Epithelial cell of proximal tubule (primary cell): ENCODE data around the gene ATOSA. TPM values are rescaled to one million over a fixed set of nuclear protein-coding genes. Genes with fewer than 3 reads are reported as not detected.

Source experiments
- DNase-seq: peaks from one replicate; pipeline ENCODE4 v3.0.0-alpha.2; 2011; ENCODE audit warnings: low read depth
- H3K4me3 ChIP-seq: 2 replicates; pipeline ENCODE4 v1.5.1; 2011; ENCODE audit warnings: low read depth, mild to moderate bottlenecking, low read length
- CTCF ChIP-seq: conservative IDR thresholded peaks from 2 replicates; pipeline ENCODE4 v1.5.1; 2012; ENCODE audit warnings: low read depth, mild to moderate bottlenecking, low read length
- total RNA-seq: library from RNA; depleted of rRNA; stranded (reverse); fragments of >200 nt; gene quantifications from 2 replicates; pipeline ENCODE4 v1.2.3, GENCODE V29; 2015

The ATOSA gene
- total RNA-seq, 1 donor from 2014 or later: 5.4 TPM

- peak overlapping the region; percentile 91 for H3K4me3 ChIP-seq
- TF ChIP-seq CTCF: no peak
- no peak for DNase-seq
These were observed 1.4 kb downstream of the ATOSA start for GRCh38 chr15:52677593-52678467.

- H3K4me3 ChIP-seq: no peak overlapping the region
- DNase-seq: no peak
- TF ChIP-seq CTCF: no peak
These were observed 4.4 kb downstream of the ATOSA start for GRCh38 chr15:52674831-52675230.

- no peak for TF ChIP-seq CTCF
- DNase-seq: no peak
- H3K4me3 ChIP-seq: no peak overlapping the region
These were observed 5.5 kb downstream of the ATOSA start for GRCh38 chr15:52673734-52674133.

GRCh38 chr15:52673312-52673711, 5.9 kb downstream of the ATOSA start:
- H3K4me3 ChIP-seq: no peak overlapping the region

GRCh38 chr15:52672661-52673060, 6.5 kb downstream of the ATOSA start:
- TF ChIP-seq CTCF: no peak
- no peak overlapping the region for H3K4me3 ChIP-seq
- no peak for DNase-seq

More at GRCh38 chr15:52673312-52673711, 5.9 kb downstream of the ATOSA start:
- DNase-seq: no peak
- TF ChIP-seq CTCF: no peak

- DNase-seq: no peak
- no peak overlapping the region for H3K4me3 ChIP-seq
- no peak for TF ChIP-seq CTCF
These were observed 9.1 kb downstream of the ATOSA start for GRCh38 chr15:52670087-52670486.

GRCh38 chr15:52668133-52668532, 11.1 kb downstream of the ATOSA start:
- DNase-seq: no peak
- no peak for TF ChIP-seq CTCF

More at GRCh38 chr15:52668133-52668532, 11.1 kb downstream of the ATOSA start:
- no peak overlapping the region for H3K4me3 ChIP-seq
